Measurements from ENCODE around the gene ZNF280D.

The ZNF280D gene

DNA sequence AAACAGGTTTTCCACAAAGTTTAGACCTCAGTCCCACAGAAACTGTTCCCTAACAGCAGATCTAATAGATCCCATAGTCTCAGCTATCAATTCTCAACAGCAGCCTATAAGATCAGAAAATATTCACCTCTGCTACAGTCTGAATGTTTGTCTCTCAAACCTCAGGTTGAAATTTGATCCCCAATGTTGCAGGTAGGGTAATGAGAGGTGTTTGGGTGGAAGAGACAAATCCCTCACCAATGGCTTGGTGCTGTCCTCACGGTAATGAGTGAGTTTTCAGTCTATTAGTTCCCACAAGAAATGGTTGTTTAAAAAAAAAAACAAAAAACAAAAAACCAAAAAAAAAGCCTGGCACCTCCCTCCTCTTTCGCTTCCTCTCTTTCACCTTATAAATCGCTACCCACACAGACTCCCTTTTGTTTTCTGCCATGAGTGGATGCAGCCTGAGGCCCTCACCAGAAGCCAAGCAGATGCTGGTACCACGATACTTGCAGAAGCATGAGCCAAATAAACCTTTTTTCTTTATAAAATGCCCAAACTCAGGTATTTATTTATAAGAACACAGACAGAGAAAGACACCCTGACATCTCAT, 14.2 kb downstream of the ZNF280D start:
- H3K9ac ChIP-seq (ENCODE audit: low read depth, low read length): no peak overlapping the region
- no peaks in the 10 kb centered on the region for H4K20me1 ChIP-seq (ENCODE audit: insufficient read depth, low read length)
- no peak overlapping the region for H3K4me2 ChIP-seq (ENCODE audit: insufficient read depth, low read length)
- H3K79me2 ChIP-seq (ENCODE audit: insufficient read depth, low read length): peaks cover 91% of the 10 kb centered on the region
- H3K9me3 ChIP-seq (ENCODE audit: insufficient read depth, low read length, severe bottlenecking): no peaks in the 10 kb centered on the region
- no peak for DNase-seq
- peaks cover under 1% of the 10 kb centered on the region; the same call in 1 of the 2 replicates for H3K36me3 ChIP-seq (ENCODE audit: insufficient read depth, low read length)
- H3K4me3 ChIP-seq (ENCODE audit: low read depth in 1 of 2, low read length in 2 of 2): no peak overlapping the region
- TF ChIP-seq, protein P1, sequence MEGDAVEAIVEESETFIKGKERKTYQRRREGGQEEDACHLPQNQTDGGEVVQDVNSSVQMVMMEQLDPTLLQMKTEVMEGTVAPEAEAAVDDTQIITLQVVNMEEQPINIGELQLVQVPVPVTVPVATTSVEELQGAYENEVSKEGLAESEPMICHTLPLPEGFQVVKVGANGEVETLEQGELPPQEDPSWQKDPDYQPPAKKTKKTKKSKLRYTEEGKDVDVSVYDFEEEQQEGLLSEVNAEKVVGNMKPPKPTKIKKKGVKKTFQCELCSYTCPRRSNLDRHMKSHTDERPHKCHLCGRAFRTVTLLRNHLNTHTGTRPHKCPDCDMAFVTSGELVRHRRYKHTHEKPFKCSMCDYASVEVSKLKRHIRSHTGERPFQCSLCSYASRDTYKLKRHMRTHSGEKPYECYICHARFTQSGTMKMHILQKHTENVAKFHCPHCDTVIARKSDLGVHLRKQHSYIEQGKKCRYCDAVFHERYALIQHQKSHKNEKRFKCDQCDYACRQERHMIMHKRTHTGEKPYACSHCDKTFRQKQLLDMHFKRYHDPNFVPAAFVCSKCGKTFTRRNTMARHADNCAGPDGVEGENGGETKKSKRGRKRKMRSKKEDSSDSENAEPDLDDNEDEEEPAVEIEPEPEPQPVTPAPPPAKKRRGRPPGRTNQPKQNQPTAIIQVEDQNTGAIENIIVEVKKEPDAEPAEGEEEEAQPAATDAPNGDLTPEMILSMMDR (IDR thresholded peaks at IDR 0.05; ENCODE audit: borderline replicate concordance, extremely low read depth, low read length, poor library complexity, severe bottlenecking): no peak
- TF ChIP-seq EZH2 (IDR thresholded peaks at IDR 0.05; ENCODE audit: borderline replicate concordance, low read depth, low read length, severe bottlenecking): no peak
- peak overlapping the region; percentile 46; the same call in 1 of the 2 replicates for H3K27ac ChIP-seq (ENCODE audit: low read length)
- no peak overlapping the region for H2AFZ ChIP-seq (ENCODE audit: low read depth, low read length)
- peaks cover 24% of the 10 kb centered on the region for H3K4me1 ChIP-seq (ENCODE audit: insufficient read depth, low read length)
- ATAC-seq (ENCODE audit: insufficient read depth, low read depth): no peak
- no peaks in the 10 kb centered on the region for H3K27me3 ChIP-seq (ENCODE audit: insufficient read depth, low read length, poor library complexity)

DNA sequence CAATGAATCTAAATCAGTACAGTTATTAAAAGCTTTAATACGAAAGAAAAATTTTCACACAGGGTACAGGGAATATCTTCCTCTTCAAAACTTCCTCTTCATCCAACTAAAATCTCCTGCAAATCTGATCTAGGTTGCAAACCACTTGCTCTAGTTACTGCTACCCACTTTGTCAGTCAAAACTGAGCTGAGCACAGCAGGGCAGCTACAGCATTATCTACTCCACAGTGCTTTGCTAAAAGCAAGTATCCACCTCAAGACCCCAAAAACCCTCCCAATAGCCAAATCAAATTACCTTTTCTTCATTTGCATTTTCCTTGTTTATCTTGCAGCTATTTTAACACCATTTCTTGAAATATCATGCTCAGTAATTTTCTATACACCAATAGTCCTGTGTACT, 14.7 kb downstream of the ZNF280D start:
- H3K4me3 ChIP-seq (ENCODE audit: low read depth in 1 of 2, low read length in 2 of 2): no peak overlapping the region
- H3K27ac ChIP-seq (ENCODE audit: low read length): peak overlapping the region; percentile 46; the same call in 1 of the 2 replicates
- no peaks in the 10 kb centered on the region for H3K9me3 ChIP-seq (ENCODE audit: insufficient read depth, low read length, severe bottlenecking)
- no peaks in the 10 kb centered on the region for H3K27me3 ChIP-seq (ENCODE audit: insufficient read depth, low read length, poor library complexity)
- no peak overlapping the region for H3K9ac ChIP-seq (ENCODE audit: low read depth, low read length)
- H3K36me3 ChIP-seq (ENCODE audit: insufficient read depth, low read length): no peaks in the 10 kb centered on the region
- no peak overlapping the region for H3K4me2 ChIP-seq (ENCODE audit: insufficient read depth, low read length)
- H3K4me1 ChIP-seq (ENCODE audit: insufficient read depth, low read length): peaks cover 19% of the 10 kb centered on the region
- no peaks in the 10 kb centered on the region for H4K20me1 ChIP-seq (ENCODE audit: insufficient read depth, low read length)
- H3K79me2 ChIP-seq (ENCODE audit: insufficient read depth, low read length): peaks cover 91% of the 10 kb centered on the region
- TF ChIP-seq, protein P1 (IDR thresholded peaks at IDR 0.05; ENCODE audit: borderline replicate concordance, extremely low read depth, low read length, poor library complexity, severe bottlenecking): no peak
- TF ChIP-seq EZH2 (IDR thresholded peaks at IDR 0.05; ENCODE audit: borderline replicate concordance, low read depth, low read length, severe bottlenecking): no peak
- no peak overlapping the region for H2AFZ ChIP-seq (ENCODE audit: low read depth, low read length)
- ATAC-seq (ENCODE audit: insufficient read depth, low read depth) (no peak; the same call in 2 of the 3 replicates), DNase-seq (no peak)

DNA sequence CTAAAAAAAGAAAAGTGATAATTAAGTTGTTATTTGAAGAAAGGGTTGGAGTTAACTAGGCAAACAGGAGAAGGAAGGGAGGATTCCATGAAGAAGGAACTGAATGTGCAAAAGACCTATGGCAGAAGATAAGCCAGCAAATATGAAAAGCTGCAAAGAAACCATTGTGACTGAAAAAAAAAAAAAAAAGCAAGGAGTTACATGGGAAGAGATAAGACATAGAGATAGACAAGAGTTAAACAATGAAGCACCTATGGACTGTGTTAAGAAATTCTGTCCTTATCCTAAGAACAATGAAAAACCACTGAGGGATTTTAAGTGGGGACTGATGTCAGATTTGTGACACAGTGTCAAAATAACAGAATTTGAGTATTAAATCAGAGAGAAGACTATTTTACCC, 17.0 kb downstream of the ZNF280D start:
- DNase-seq (no peak), ATAC-seq (ENCODE audit: insufficient read depth, low read depth) (no peak)
- no peaks in the 10 kb centered on the region for H3K36me3 ChIP-seq (ENCODE audit: insufficient read depth, low read length)
- peaks cover 17% of the 10 kb centered on the region for H3K4me1 ChIP-seq (ENCODE audit: insufficient read depth, low read length)
- H3K4me3 ChIP-seq (ENCODE audit: low read depth in 1 of 2, low read length in 2 of 2): no peak overlapping the region
- no peak overlapping the region for H3K27ac ChIP-seq (ENCODE audit: low read length)
- H2AFZ ChIP-seq (ENCODE audit: low read depth, low read length): no peak overlapping the region
- no peak overlapping the region for H3K9ac ChIP-seq (ENCODE audit: low read depth, low read length)
- no peaks in the 10 kb centered on the region for H3K27me3 ChIP-seq (ENCODE audit: insufficient read depth, low read length, poor library complexity)
- H3K9me3 ChIP-seq (ENCODE audit: insufficient read depth, low read length, severe bottlenecking): no peaks in the 10 kb centered on the region
- peaks cover 97% of the 10 kb centered on the region for H3K79me2 ChIP-seq (ENCODE audit: insufficient read depth, low read length)
- no peak overlapping the region for H3K4me2 ChIP-seq (ENCODE audit: insufficient read depth, low read length)
- TF ChIP-seq, protein P1 (IDR thresholded peaks at IDR 0.05; ENCODE audit: borderline replicate concordance, extremely low read depth, low read length, poor library complexity, severe bottlenecking): no peak
- TF ChIP-seq EZH2 (IDR thresholded peaks at IDR 0.05; ENCODE audit: borderline replicate concordance, low read depth, low read length, severe bottlenecking): no peak
- no peaks in the 10 kb centered on the region for H4K20me1 ChIP-seq (ENCODE audit: insufficient read depth, low read length)

Data from DND-41 (cell line).